Measurements from ENCODE around the gene VRK3. TPM values are rescaled to one million over a fixed set of nuclear protein-coding genes. Genes with fewer than 3 reads are reported as not detected.
A peak's percentile ranks its signal among the peaks of the same experiment; 100 is the strongest.
"Not testable (repeated sequence)": the region's sequence is repeated elsewhere in the genome, so short reads cannot be mapped to it uniquely, and the experiment has no call there.

VRK3 gene
- total RNA-seq, 2 donors from 2014 or later = 18.5 to 23.5 TPM

GRCh38 chr19:49969355-49969754 is 55.8 kb downstream of the VRK3 start:
- ATAC-seq = peak; percentile 45 to 73
- DNase-seq; intact Hi-C loops (cut with DNase I): not testable (repeated sequence)

GRCh38 chr19:49968279-49968922 is 56.8 kb downstream of the VRK3 start:
- DNase-seq (no peak), ATAC-seq (no peak)
- intact Hi-C loops (cut with DNase I) = no loop called here

- DNase-seq; intact Hi-C loops (cut with DNase I): not testable (repeated sequence)
- ATAC-seq = peak; percentile 38 to 69
These were observed 64.2 kb downstream of the VRK3 start, which contains the start of gene SIGLEC11 for GRCh38 chr19:49960980-49961379. Gene SIGLEC11 (minus strand): TSS chr19:49961172. CDS start chr19:49961081, 91 bp downstream.

GRCh38 chr19:49959892-49960291 is 65.3 kb downstream of the VRK3 start:
- DNase-seq; intact Hi-C loops (cut with DNase I); ATAC-seq: not testable (repeated sequence)

- ATAC-seq; intact Hi-C loops (cut with DNase I); DNase-seq: not testable (repeated sequence)
These were observed 66.6 kb downstream of the VRK3 start for GRCh38 chr19:49958596-49958995.

- ATAC-seq; intact Hi-C loops (cut with DNase I); DNase-seq: not testable (repeated sequence)
These were observed 67.0 kb downstream of the VRK3 start for GRCh38 chr19:49958144-49958543.

GRCh38 chr19:49957262-49957915 is 67.8 kb downstream of the VRK3 start:
- intact Hi-C loops (cut with DNase I) = no loop called here
- DNase-seq (no peak), ATAC-seq (no peak)

GRCh38 chr19:49956115-49956495 is 69.1 kb downstream of the VRK3 start:
- peak in 1 of 2 donors; percentile 39 for ATAC-seq
- no peak for DNase-seq
- intact Hi-C loops (cut with DNase I) = no loop called here

DNA sequence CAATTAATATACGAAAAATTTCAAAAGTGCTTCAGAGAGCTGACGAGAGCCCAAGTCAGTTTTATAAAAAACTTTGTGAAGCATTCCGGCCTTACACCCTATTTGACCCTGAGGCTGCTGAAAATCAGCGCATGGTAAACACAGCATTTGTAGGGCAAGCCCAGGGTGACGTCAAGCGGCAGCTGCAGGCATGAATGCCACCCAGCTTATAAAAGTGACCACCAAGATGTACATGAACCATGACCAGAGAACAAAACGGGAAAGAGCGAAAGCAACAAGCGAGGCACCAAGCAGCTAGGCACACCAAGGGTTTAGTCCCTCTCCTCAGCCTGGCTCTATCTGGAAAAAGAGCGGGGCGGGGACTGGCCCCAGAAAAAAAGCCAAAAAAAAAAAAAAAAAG is 70.2 kb downstream of the VRK3 start:
- intact Hi-C loops (cut with DNase I) = no loop called here
- no peak for DNase-seq
- ATAC-seq = no peak

DNA sequence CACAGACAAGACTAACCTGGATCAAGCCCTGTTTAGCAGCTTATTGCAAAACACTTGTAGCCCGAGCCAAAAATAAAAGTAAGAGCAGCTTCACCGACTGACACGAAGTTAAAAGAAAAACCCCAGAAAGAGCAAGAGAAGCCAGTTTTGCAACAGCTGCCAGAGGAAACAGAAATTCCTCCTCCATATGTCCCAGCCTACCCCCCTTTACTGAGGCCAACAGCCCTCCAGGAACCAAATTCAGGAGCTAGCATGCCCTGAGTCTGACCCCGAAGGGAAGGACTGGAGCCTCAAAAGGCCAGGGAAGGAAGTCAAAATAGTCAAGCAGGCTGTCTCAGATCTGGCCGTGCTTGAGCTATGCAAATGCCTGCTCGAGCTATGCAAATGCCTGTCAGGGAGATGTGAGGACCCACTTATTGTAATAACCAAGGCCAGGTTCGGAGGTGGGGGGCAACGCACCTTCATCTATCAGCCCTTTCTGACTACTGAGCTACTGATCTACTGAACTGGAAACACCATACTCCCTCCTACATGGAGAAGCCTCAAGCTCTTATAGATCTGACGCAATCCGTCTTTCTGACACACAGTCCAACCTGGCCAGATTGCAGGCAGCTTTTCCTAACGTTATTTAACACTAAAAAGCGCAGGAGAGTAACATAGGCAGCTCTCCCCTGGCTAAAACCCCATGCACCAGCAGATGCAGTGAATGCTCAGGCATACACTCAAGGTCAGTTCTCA is 70.9 kb downstream of the VRK3 start:
- ATAC-seq = peak; percentile 46 to 64
- DNase-seq = no peak
- intact Hi-C loops (cut with DNase I) = no loop called here

- ATAC-seq = peak in 1 of 2 donors; percentile 50
- intact Hi-C loops (cut with DNase I) = no loop called here
- DNase-seq = no peak
These were observed 71.8 kb downstream of the VRK3 start for GRCh38 chr19:49953416-49953815.

GRCh38 chr19:49952906-49953305 is 72.3 kb downstream of the VRK3 start:
- DNase-seq = no peak
- intact Hi-C loops (cut with DNase I) = no loop called here

DNA sequence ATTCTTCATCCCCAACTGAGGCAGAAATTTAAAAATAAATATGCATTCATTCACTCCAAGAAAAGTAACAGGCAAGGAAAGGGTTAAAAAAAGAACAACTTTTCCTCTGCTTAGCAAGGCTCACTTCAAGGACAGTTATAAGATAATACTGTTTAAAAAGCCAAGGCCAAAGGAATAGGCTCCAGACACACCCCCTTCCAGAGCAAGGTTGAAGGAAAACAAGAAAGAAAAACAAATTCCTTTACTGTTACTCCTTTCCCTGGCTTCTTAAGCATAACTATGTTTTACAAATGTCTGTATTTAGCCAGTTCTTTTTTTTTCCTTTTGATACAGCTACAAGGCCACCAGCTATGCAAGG is 72.7 kb downstream of the VRK3 start:
- DNase-seq (no peak), ATAC-seq (no peak)
- intact Hi-C loops (cut with DNase I) = no loop called here

More at GRCh38 chr19:49952906-49953305, 72.3 kb downstream of the VRK3 start:
- ATAC-seq = no peak

DNA sequence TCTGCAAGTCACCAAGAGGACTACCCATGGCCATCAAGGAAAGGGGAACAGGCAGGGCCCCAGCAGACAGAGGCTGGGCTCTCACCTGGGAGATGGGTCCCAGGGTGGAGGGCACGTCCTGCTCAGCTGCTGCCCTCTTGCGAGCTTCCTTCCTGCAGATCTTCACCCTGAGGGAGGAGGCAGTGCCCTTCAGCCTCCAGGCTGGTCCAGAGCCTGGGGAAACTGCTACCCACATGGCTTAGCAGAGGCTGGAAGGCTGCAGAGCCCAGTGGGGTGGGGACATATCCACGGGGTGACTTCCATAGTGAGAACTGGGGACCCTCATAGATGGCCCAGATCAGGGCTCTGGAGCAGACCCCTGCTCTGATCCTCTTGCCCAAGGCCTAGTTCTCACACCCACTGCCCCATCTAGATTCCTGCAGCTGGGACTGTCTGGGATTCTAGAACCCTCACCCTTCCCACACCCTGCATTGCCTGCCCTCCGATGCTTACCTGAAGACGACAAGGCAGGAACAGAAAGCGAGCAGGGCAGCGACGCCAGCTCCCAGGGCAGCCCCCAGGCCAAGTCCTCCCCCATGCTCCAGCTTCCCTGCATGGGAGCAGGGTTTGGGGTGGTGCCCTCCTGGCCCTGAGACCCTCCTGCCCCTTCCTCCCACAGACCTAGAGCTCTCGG is 73.2 kb downstream of the VRK3 start:
- no peak for DNase-seq
- intact Hi-C loops (cut with DNase I) = no loop called here
- no peak for ATAC-seq

- no peak for DNase-seq
- intact Hi-C loops (cut with DNase I) = no loop called here
- ATAC-seq = no peak
These were observed 74.1 kb downstream of the VRK3 start for GRCh38 chr19:49950956-49951526.

GRCh38 chr19:49950590-49950948 is 74.6 kb downstream of the VRK3 start:
- intact Hi-C loops (cut with DNase I) = no loop called here
- ATAC-seq (no peak), DNase-seq (no peak)

GRCh38 chr19:49949742-49950589 is 75.2 kb downstream of the VRK3 start:
- ATAC-seq = no peak
- no peak for DNase-seq
- intact Hi-C loops (cut with DNase I) = no loop called here

GRCh38 chr19:49946415-49946814 is 78.8 kb downstream of the VRK3 start:
- ATAC-seq (no peak), DNase-seq (no peak)
- intact Hi-C loops (cut with DNase I) = no loop called here

Data from left cardiac atrium (tissue), 4 donors.